Right lobe of liver (tissue), 4 donors: ENCODE measurements around the gene TGFB1.

ENCODE experiments used
- CTCF ChIP-seq, 4 donors: fragments of 200-600 bp in 3 of 4; fragments of 450-650 bp in 1 of 4; IDR thresholded peaks; one replicate each; pipeline versions ENCODE4 v1.5.1 to v1.8.0; 2016 to 2022; ENCODE audit warnings: antibody characterized with exemption in 4 of 4, mild to moderate bottlenecking in 2 of 4
- POLR2A ChIP-seq: fragments of 450-650 bp; IDR thresholded peaks from one replicate; pipeline ENCODE4 v1.6.1; 2017; ENCODE audit warnings: antibody characterized with exemption, mild to moderate bottlenecking
- donor health status: DM: no; HTN: no; CAD: no.
- donor health status: DM: no; HTN: no; CAD: no.
- donor health status: DM: no; HTN: yes; CAD: no.

- TF ChIP-seq CTCF (IDR thresholded peaks at IDR 0.05): no peak
- no peak for TF ChIP-seq POLR2A
Observed at GRCh38 chr19:41307954-41308449, 45.7 kb downstream of the TGFB1 start.
